Measurements from ENCODE around the gene ADD2.

DNA sequence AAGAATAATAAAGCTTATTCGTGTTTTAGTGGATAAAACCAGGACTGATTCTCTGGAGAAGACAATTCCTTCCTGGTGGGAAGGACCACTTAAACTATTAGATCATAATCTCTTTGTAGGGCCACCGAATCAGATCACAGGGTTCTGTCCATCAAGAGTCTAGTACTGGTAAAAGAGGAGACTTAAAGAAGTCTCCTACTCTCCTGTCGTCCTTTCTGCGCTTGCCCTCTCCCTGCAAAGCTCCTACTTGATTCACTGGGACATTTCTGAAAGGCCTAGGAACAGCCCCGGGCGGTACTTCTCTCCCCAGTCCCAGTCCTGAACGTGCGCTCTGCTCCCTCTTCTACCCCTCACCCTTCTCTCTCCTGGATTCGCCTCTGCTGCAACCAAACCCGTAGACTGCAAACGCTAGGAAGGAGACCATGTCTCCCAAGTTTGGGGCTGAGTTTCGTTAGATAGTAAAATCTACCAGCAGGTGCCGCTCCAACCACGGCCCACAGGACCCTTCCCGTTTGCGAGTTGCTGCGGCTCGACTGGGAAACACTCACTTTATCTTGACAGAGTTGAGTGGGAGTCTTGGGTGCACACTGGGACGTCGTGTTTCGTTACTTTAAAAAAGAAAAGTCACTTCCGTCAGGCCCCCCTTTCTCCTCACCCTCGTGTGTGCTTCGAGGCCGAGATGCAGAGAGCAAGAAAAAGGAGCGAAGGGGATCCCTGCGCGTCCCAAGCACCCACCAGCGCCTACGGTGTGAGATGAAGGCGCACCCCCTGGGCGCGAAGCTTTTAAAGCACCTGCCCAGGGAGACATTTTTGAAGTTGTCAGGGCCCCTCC lies 21.5 kb upstream of the ADD2 start:
- TF ChIP-seq, protein P1, sequence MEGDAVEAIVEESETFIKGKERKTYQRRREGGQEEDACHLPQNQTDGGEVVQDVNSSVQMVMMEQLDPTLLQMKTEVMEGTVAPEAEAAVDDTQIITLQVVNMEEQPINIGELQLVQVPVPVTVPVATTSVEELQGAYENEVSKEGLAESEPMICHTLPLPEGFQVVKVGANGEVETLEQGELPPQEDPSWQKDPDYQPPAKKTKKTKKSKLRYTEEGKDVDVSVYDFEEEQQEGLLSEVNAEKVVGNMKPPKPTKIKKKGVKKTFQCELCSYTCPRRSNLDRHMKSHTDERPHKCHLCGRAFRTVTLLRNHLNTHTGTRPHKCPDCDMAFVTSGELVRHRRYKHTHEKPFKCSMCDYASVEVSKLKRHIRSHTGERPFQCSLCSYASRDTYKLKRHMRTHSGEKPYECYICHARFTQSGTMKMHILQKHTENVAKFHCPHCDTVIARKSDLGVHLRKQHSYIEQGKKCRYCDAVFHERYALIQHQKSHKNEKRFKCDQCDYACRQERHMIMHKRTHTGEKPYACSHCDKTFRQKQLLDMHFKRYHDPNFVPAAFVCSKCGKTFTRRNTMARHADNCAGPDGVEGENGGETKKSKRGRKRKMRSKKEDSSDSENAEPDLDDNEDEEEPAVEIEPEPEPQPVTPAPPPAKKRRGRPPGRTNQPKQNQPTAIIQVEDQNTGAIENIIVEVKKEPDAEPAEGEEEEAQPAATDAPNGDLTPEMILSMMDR (conservative IDR thresholded peaks at IDR 0.05; ENCODE audit: low read depth in 2 of 2), result peak; percentile 87 to 96
- TF ChIP-seq STAT1 (IDR thresholded peaks at IDR 0.05; ENCODE audit: unreplicated experiment), result no peak
- TF ChIP-seq EZH2 (IDR thresholded peaks at IDR 0.05; ENCODE audit: low read depth, unreplicated experiment), result peak; percentile 80
- TF ChIP-seq, protein P2, sequence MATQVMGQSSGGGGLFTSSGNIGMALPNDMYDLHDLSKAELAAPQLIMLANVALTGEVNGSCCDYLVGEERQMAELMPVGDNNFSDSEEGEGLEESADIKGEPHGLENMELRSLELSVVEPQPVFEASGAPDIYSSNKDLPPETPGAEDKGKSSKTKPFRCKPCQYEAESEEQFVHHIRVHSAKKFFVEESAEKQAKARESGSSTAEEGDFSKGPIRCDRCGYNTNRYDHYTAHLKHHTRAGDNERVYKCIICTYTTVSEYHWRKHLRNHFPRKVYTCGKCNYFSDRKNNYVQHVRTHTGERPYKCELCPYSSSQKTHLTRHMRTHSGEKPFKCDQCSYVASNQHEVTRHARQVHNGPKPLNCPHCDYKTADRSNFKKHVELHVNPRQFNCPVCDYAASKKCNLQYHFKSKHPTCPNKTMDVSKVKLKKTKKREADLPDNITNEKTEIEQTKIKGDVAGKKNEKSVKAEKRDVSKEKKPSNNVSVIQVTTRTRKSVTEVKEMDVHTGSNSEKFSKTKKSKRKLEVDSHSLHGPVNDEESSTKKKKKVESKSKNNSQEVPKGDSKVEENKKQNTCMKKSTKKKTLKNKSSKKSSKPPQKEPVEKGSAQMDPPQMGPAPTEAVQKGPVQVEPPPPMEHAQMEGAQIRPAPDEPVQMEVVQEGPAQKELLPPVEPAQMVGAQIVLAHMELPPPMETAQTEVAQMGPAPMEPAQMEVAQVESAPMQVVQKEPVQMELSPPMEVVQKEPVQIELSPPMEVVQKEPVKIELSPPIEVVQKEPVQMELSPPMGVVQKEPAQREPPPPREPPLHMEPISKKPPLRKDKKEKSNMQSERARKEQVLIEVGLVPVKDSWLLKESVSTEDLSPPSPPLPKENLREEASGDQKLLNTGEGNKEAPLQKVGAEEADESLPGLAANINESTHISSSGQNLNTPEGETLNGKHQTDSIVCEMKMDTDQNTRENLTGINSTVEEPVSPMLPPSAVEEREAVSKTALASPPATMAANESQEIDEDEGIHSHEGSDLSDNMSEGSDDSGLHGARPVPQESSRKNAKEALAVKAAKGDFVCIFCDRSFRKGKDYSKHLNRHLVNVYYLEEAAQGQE (IDR thresholded peaks at IDR 0.05; ENCODE audit: unreplicated experiment), result no peak
- no peak for TF ChIP-seq CREB1 (CRISPR knock-in tag; IDR thresholded peaks at IDR 0.05; ENCODE audit: low read depth)

All from GM23338 (cell line).